K562 (cell line): ENCODE measurements around the gene AIFM3. TPM values are rescaled to one million over a fixed set of nuclear protein-coding genes. Genes with fewer than 3 reads are reported as not detected.
A peak's percentile ranks its signal among the peaks of the same experiment; 100 is the strongest.
"Not testable (repeated sequence)": the region's sequence is repeated elsewhere in the genome, so short reads cannot be mapped to it uniquely, and the experiment has no call there.

Source experiments
- FOXK1 ChIP-seq: sonication (generic); formaldehyde crosslinking; IDR thresholded peaks from 2 replicates; pipeline ENCODE4 v1.8.0; 2022; ENCODE audit warnings: missing genetic modification reagents, mild to moderate bottlenecking, borderline replicate concordance
- HDAC2 ChIP-seq: fragments of 450-650 bp; IDR thresholded peaks from 2 replicates; pipeline ENCODE4 v1.6.1; 2016; ENCODE audit warnings: mild to moderate bottlenecking
- IRF2 ChIP-seq: sonication (generic); formaldehyde crosslinking; IDR thresholded peaks from 2 replicates; pipeline ENCODE4 v1.8.1; 2022; ENCODE audit warnings: mild to moderate bottlenecking, missing genetic modification reagents
- LARP7 ChIP-seq: fragments of 450-650 bp; IDR thresholded peaks from 2 replicates; pipeline ENCODE4 v1.6.1; 2016
- MYBL2 ChIP-seq, 2 experiments: fragments of 450-650 bp in 1 of 2; sonication (generic) in 1 of 2; formaldehyde crosslinking in 1 of 2; IDR thresholded peaks; 2 replicates each; pipeline versions ENCODE4 v1.6.1 to v1.8.1; 2017 to 2022; ENCODE audit warnings: borderline replicate concordance in 1 of 2, inconsistent platforms in 1 of 2, low read depth in 1 of 2, mild to moderate bottlenecking in 1 of 2, missing genetic modification reagents in 1 of 2, moderate library complexity in 1 of 2
- MYC ChIP-seq, 2 experiments: fragments of 250-450 bp in 1 of 2; sonication (Bioruptor Pico) in 1 of 2; IDR thresholded peaks; 2 replicates each; pipeline versions ENCODE4 v1.5.1 to v1.6.1; 2012 to 2021; ENCODE audit warnings: low read depth in 2 of 2, borderline replicate concordance in 1 of 2, improper control_type of control experiment in 1 of 2, low read length in 1 of 2, mild to moderate bottlenecking in 1 of 2, moderate library complexity in 1 of 2
- RBFOX2 ChIP-seq: fragments of 200-400 bp; formaldehyde crosslinking; IDR thresholded peaks from 2 replicates; pipeline ENCODE4 v1.6.1; 2017; ENCODE audit warnings: low read depth, mild to moderate bottlenecking, low read length, moderate library complexity
- TBL1XR1 ChIP-seq, 2 experiments: IDR thresholded peaks; 2 replicates each; pipeline ENCODE4 v1.6.1; 2012; ENCODE audit warnings: improper control_type of control experiment in 2 of 2, low read length in 2 of 2, mild to moderate bottlenecking in 1 of 2
- ZBTB33 ChIP-seq: sonication (generic); formaldehyde crosslinking; IDR thresholded peaks from 2 replicates; pipeline ENCODE4 v1.8.1; 2023; ENCODE audit warnings: mild to moderate bottlenecking, missing genetic modification reagents
- ZBTB49 ChIP-seq: sonication (generic); formaldehyde crosslinking; IDR thresholded peaks from 2 replicates; pipeline ENCODE4 v1.8.0; 2022; ENCODE audit warnings: missing genetic modification reagents, mild to moderate bottlenecking, borderline replicate concordance
- polyA plus RNA-seq, 8 experiments: library from polyadenylated mRNA; depleted of rRNA in 4 of 8; stranded (reverse) in 5 of 8; unstranded in 3 of 8; fragments of >200 nt; fragmentation: Nextera tagmentation in 2 of 8; fragmentation: Illumina TruSeq in 1 of 8; extraction: Ambion mirVana in 2 of 8; extraction: Trizol in 1 of 8; gene quantifications; 2 replicates each; pipeline versions ENCODE4 v1.2.1 to v1.2.3, GENCODE V29; 2011 to 2014; ENCODE audit warnings: inconsistent platforms in 1 of 8, missing spikeins in 1 of 8
- total RNA-seq, 7 experiments: library from RNA; depleted of rRNA in 6 of 7; stranded (reverse); fragments of >200 nt in 6 of 7; fragmentation: Illumina TruSeq in 2 of 7; extraction: Trizol in 2 of 7; gene quantifications; 2 replicates each; pipeline versions ENCODE4 v1.2.1 to v1.2.3, GENCODE V29; 2011 to 2021; ENCODE audit warnings: low replicate concordance in 1 of 7

AIFM3 gene
- total and polyA plus RNA-seq, 9 of the 15 experiments (the other 6 are each of a cell fraction or from before 2014, with no cell fraction given): 0.03 to 0.20 (median 0.07) TPM; not detected in 1

GRCh38 chr22:20930435-20930834 lies 36.6 kb upstream of the AIFM3 start (continued):
- peak; percentile 37; the same call in 1 of the 2 replicates for TF ChIP-seq IRF2 (CRISPR knock-in tag)
- not testable (repeated sequence) for TF ChIP-seq MYC (IDR thresholded peaks at IDR 0.05; ENCODE audit: low read depth, low read length); MYBL2 (IDR thresholded peaks at IDR 0.05; ENCODE audit: low read depth)
- 0 out of 2 replicates have a peak, but pooled peaks have one; percentile 20 for TF ChIP-seq MYC (CRISPR knock-in tag; IDR thresholded peaks at IDR 0.05; ENCODE audit: borderline replicate concordance, low read depth)
- peak; percentile 28; the same call in 1 of the 2 replicates for TF ChIP-seq RBFOX2
- TF ChIP-seq HDAC2: peak; percentile 27; the same call in 1 of the 2 replicates
- TF ChIP-seq FOXK1 (CRISPR knock-in tag): peak; percentile 28; the same call in 1 of the 2 replicates
- 0 out of 2 replicates have a peak, but pooled peaks have one; percentile 44 for TF ChIP-seq LARP7
- 0 out of 2 replicates have a peak, but pooled peaks have one; percentile 58 for TF ChIP-seq ZBTB49
- TF ChIP-seq TBL1XR1 (IDR thresholded peaks at IDR 0.05; ENCODE audit: low read length in 2 of 2): 0 out of 4 replicates have a peak, but pooled peaks of 1 of the 2 experiments have one; percentile 23
- TF ChIP-seq ZBTB33 (CRISPR knock-in tag): peak; percentile 93
- TF ChIP-seq MYBL2 (CRISPR knock-in tag; IDR thresholded peaks at IDR 0.05; ENCODE audit: borderline replicate concordance): 0 out of 2 replicates have a peak, but pooled peaks have one; percentile 73
